ENCODE results near the gene KLRB1.
"Not testable (repeated sequence)": the region's sequence is repeated elsewhere in the genome, so short reads cannot be mapped to it uniquely, and the experiment has no call there.

KLRB1 gene

DNA sequence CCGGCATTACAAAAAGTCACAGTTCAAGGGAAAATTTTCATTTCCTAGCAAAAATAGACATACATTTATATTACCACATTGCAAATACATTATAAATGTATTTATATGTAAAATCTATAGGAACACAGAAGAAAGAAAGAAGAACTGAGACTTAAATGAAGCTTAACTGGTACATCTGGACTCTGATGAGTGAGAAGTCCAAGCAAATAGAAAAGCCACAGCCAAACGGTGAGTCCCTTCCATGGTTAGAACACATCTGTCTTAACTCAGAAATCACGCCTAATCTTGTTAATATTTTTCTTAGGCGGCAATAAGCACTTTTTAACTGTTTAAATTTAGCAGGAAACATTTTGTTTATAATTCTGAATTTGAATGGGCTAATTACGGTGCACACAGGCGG is 9.4 kb upstream of the KLRB1 start:
- peaks cover 6% of the 10 kb centered on the region for H3K27me3 Mint-ChIP-seq (ENCODE audit: low read depth, poor library complexity)
- peaks cover 6% of the 10 kb centered on the region for H3K36me3 Mint-ChIP-seq (ENCODE audit: low read depth)
- TF ChIP-seq, protein P1, sequence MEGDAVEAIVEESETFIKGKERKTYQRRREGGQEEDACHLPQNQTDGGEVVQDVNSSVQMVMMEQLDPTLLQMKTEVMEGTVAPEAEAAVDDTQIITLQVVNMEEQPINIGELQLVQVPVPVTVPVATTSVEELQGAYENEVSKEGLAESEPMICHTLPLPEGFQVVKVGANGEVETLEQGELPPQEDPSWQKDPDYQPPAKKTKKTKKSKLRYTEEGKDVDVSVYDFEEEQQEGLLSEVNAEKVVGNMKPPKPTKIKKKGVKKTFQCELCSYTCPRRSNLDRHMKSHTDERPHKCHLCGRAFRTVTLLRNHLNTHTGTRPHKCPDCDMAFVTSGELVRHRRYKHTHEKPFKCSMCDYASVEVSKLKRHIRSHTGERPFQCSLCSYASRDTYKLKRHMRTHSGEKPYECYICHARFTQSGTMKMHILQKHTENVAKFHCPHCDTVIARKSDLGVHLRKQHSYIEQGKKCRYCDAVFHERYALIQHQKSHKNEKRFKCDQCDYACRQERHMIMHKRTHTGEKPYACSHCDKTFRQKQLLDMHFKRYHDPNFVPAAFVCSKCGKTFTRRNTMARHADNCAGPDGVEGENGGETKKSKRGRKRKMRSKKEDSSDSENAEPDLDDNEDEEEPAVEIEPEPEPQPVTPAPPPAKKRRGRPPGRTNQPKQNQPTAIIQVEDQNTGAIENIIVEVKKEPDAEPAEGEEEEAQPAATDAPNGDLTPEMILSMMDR (IDR thresholded peaks at IDR 0.05): no peak
- DNase-seq: no peak
- no peak overlapping the region for H3K27ac Mint-ChIP-seq
- no peak overlapping the region for H3K4me3 Mint-ChIP-seq
- no peaks in the 10 kb centered on the region for H3K4me1 Mint-ChIP-seq
- H3K9me3 Mint-ChIP-seq: peaks cover 13% of the 10 kb centered on the region

DNA sequence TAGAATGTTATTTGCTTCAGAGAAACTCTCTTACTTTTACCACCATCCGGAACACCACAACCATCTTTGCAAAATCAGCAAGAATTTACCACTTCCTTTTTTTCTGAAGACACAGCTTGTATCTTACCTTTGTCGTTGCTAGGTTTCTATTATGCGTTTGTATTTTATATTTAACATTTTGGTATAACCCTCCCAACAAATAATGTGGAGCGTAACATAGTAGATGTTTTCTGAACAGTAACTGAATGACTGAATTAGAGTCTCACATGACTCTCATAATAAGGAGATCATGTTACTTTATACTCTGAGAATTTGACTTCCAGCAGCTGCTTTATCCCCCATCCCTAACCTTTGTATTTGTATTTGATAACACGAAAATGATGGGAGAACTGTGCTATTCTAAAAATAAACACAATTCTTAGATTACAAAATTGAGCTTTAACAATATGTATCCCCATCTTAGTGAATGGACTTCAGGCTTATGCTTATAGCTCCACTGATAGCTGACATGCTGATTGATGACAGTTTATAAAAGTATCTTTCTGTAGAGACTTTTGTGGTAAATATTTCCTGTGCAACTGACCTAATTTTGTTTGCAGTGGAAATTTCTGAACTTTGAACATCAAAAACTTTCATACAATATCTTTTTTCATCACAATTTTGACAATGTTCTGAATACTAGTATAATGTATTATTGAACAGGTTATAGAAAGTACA is 7.9 kb upstream of the KLRB1 start:
- Mint-ChIP-seq H3K9me3 (peaks cover 28% of the 10 kb centered on the region), H3K4me3 (no peak overlapping the region), H3K4me1 (no peaks in the 10 kb centered on the region), H3K27ac (no peak overlapping the region), H3K36me3 (ENCODE audit: low read depth) (peaks cover 14% of the 10 kb centered on the region), H3K27me3 (ENCODE audit: low read depth, poor library complexity) (peaks cover 6% of the 10 kb centered on the region)
- TF ChIP-seq, protein P1 (IDR thresholded peaks at IDR 0.05): no peak
- no peak for DNase-seq

DNA sequence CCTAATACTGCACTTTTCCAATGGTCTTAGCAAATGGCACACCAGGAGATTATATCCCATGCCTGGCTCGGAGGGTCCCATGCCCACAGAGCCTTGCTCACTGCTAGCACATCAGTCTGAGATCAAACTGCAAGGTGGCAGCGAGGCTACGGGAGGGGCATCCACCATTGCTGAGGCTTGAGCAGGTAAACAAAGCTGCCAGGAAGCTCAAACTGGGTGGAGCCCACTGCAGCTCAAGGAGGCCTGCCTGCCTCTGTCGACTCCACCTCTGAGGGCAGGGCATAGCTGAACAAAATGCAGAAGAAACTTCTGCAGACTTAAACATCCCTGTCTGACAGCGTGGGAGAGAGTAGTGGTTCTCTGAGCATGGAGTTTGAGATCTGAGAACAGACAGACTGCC is 2.9 kb upstream of the KLRB1 start:
- not testable (repeated sequence) for H3K27ac Mint-ChIP-seq; H3K27me3 Mint-ChIP-seq (ENCODE audit: low read depth, poor library complexity); H3K4me1 Mint-ChIP-seq; H3K4me3 Mint-ChIP-seq; DNase-seq
- peaks cover 23% of the 10 kb centered on the region for H3K36me3 Mint-ChIP-seq (ENCODE audit: low read depth)
- H3K9me3 Mint-ChIP-seq: peaks cover 35% of the 10 kb centered on the region

DNA sequence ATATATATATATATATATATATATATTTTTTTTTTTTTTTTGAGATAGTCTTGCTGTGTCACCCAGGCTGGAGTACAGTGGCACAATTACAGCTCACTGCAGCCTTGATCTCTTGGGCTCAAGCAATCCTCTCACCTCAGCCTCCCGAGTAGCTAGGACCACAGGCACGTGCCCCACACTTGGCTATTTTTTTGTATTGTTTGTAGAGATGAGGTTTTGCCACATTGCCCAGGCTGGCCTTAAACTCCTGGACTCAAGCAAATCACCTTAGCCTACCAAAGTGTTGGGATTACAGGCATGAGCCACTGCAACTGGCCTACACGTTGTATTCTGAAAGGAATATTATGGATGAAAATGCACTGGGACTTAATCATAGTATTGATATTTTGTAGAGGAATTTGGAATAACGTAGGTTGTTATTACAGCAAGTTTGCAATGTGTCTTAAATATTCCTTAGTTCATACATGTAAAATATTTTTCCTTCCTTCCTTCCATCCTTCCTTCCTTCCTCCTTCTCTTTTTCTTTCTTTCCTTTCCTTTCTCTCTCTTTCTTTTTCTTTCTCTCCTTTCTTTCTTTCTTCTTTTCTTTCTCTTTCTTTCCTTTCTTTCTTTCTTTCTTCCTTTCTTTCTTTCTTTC is 862 bp downstream of the KLRB1 start:
- Mint-ChIP-seq H3K27ac (no peak overlapping the region), H3K4me1 (no peaks in the 10 kb centered on the region), H3K36me3 (ENCODE audit: low read depth) (peaks cover 23% of the 10 kb centered on the region), H3K4me3 (no peak overlapping the region), H3K9me3 (peaks cover 28% of the 10 kb centered on the region), H3K27me3 (ENCODE audit: low read depth, poor library complexity) (peaks cover 4% of the 10 kb centered on the region)
- TF ChIP-seq, protein P1 (IDR thresholded peaks at IDR 0.05): no peak
- DNase-seq: no peak

DNA sequence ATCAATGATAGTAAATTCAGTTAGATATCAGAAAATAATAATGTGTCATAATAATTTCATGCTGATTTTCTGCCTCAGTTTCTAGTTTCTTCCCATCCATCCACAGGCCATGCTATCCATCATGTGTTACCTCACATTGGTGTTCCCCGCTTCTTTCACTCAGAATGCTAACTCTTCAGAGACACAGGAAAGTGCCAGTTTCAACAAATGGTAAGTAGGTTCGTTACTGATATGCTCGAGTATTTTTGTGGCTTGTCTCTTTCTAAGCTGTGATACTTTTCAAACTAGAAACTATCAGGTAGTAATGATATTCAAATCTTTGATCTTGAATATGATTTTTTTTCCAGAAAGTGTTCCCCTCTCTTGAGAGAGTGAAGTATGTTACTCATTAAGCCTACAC is 1.5 kb downstream of the KLRB1 start:
- Mint-ChIP-seq H3K9me3 (peaks cover 22% of the 10 kb centered on the region), H3K27me3 (ENCODE audit: low read depth, poor library complexity) (peaks cover 5% of the 10 kb centered on the region), H3K36me3 (ENCODE audit: low read depth) (peaks cover 18% of the 10 kb centered on the region), H3K4me1 (no peaks in the 10 kb centered on the region), H3K4me3 (no peak overlapping the region), H3K27ac (no peak overlapping the region)
- no peak for DNase-seq
- TF ChIP-seq, protein P1 (IDR thresholded peaks at IDR 0.05): no peak

DNA sequence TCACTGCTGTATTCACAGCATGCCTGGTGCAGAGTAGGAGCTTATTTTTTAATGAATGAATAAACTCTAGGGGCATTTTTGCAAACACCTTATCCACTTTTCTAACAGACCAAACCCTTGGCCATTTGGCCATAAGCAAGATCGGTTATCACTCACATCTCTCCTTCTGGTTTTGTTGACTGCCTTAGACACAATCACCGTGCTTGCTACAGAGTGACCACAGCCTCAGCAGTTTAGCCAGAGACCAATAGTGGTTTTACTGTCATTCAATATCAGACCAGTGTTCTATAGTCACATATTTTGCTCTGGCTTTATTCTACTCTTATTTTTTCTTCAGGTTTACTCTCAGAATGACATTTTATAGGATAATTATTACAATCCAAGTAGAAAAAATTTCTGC is 2.2 kb downstream of the KLRB1 start:
- Mint-ChIP-seq H3K27ac (no peak overlapping the region), H3K27me3 (ENCODE audit: low read depth, poor library complexity) (peaks cover 6% of the 10 kb centered on the region), H3K9me3 (peaks cover 15% of the 10 kb centered on the region), H3K4me3 (no peak overlapping the region), H3K4me1 (no peaks in the 10 kb centered on the region), H3K36me3 (ENCODE audit: low read depth) (peaks cover 14% of the 10 kb centered on the region)
- TF ChIP-seq, protein P1 (IDR thresholded peaks at IDR 0.05): no peak
- no peak for DNase-seq

Measured in nephron progenitor cell (in vitro differentiated cells).